OCI-M2 (cell line): Measurements from ENCODE around the gene CEMIP.
A peak's percentile ranks its signal among the peaks of the same experiment; 100 is the strongest.
"Not testable (repeated sequence)": the region's sequence is repeated elsewhere in the genome, so short reads cannot be mapped to it uniquely, and the experiment has no call there.

Experiments
- DNase-seq: peaks from one replicate; lab custom pipeline; 2025; ENCODE audit not compliant: unreplicated experiment; lab: John Stamatoyannopoulos, UW

Gene CEMIP

DNA sequence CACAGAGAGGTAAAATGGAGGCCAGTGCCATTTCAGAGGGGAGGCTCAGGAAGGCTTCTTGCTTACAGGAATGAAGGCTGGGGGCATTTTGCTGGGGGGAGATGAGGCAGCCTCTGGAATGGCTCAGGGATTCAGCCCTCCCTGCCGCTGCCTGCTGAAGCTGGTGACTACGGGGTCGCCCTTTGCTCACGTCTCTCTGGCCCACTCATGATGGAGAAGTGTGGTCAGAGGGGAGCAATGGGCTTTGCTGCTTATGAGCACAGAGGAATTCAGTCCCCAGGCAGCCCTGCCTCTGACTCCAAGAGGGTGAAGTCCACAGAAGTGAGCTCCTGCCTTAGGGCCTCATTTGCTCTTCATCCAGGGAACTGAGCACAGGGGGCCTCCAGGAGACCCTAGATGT is 170.6 kb downstream of the CEMIP start:
- DNase-seq: no peak

DNA sequence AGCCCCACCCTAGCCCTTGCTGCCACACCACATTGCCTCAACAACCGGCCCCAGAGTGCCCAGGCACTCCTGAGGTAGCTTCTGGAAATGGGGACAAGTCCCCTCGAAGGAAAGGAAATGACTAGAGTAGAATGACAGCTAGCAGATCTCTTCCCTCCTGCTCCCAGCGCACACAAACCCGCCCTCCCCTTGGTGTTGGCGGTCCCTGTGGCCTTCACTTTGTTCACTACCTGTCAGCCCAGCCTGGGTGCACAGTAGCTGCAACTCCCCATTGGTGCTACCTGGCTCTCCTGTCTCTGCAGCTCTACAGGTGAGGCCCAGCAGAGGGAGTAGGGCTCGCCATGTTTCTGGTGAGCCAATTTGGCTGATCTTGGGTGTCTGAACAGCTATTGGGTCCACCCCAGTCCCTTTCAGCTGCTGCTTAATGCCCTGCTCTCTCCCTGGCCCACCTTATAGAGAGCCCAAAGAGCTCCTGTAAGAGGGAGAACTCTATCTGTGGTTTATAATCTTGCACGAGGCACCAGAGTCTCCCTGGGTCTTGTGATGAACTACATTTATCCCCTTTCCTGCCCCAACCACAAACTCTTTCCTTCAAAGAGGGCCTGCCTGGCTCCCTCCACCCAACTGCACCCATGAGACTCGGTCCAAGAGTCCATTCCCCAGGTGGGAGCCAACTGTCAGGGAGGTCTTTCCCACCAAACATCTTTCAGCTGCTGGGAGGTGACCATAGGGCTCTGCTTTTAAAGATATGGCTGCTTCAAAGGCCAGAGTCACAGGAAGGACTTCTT is 171.3 kb downstream of the CEMIP start:
- no peak for DNase-seq

GRCh38 chr15:80951941-80952340 is 172.8 kb downstream of the CEMIP start:
- DNase-seq: no peak

GRCh38 chr15:80953001-80953952 is 174.1 kb downstream of the CEMIP start:
- DNase-seq: no peak

DNA sequence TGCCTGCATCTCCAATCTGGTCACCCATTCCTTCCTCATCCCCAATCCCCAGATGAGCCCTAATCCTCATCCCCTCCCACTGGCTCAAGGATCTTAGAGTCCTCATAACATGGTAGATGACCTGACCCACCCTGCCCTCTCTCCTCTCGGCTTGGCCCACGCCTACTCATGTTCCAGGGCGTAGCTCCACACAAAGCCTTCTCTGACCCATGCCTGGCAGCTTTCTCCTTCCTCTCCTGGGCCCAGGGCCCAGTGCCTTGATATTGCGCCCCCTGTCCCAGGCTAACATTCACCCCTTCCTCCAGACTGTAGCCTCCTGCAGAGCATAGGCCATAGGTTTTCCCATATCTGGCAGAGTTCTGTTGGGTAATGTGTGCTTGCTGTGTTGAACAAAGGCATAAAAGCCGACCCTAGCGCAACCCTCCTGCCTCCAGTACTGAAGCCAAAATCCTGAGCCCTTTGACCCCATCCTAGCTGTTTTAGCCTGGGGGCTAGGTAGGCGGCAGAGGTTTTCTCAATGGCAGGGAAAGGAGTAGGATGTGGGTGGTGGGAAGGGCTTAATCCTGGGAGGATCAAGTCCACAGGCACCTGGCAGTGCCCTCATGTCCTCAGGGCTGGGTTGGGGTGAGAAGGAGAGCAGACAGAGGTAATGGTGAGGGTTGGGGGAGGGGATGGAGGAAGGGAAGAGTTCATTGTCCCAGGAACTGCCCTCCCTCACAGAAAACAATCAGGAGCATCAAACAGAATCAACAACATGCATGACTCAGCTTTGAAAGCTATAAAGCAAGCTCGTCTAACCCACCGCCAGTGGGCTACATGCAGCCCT is 175.0 kb downstream of the CEMIP start:
- no peak for DNase-seq

DNA sequence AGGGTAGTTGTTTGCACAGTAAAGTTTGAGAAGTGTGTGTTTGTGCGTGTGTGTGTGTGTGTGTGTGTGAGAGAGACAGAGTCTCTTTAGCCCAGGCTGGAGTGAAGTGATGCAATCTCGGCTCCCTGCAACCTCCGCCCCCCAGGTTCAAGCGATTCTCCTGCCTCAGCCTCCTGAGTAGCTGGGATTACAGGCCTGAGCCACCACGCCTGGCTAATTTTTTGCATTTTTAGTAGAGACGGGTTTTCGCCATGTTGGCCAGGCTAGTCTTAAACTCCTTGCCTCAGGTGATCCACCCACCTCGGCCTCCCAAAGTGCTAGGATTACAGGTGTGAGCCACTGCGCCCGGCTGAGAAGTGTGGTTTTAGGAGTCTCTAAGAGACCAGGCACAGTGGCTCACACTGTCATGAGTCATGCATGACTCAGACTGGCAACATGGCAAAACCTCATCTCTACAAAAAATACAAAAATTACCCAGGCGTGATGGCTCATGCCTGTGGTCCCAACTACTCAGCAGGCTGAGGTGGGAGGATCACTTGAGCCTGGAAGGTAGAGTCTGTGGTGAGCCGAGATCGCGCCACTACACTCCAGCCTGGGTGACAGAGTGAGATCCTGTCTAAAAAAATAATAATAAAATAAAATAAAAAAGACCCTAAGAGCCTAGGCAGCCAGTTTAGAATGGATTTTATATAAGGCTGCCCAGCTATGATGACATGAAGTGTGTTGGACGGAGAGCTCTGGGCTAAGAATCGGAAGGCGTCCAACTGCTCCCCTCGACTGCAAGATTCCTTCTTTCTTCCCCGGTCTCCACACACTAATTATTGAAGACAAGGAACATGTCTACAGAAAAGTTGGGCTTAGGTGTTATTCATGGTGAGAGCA is 176.6 kb downstream of the CEMIP start:
- not testable (repeated sequence) for DNase-seq

DNA sequence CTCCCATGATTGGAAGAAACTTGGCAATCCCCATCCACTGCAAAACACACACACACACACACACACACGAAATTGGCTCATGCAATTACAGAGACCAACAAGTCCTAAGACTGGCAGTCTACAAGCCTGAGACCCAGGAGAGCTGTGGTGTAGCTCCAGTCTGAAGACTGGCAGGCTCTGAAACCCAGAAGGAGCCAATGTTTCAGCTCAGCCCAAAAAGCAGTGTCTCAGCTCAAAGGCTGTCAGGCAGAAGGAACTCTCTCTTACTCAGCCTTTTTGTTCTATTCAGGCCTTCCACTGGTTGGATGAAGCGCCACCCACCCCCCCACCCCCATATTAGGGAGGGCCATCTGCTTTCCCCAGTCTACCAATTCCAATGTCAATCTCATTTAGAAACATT is 178.4 kb downstream of the CEMIP start:
- DNase-seq: no peak

GRCh38 chr15:80957976-80958375 is 178.8 kb downstream of the CEMIP start:
- DNase-seq: no peak

DNA sequence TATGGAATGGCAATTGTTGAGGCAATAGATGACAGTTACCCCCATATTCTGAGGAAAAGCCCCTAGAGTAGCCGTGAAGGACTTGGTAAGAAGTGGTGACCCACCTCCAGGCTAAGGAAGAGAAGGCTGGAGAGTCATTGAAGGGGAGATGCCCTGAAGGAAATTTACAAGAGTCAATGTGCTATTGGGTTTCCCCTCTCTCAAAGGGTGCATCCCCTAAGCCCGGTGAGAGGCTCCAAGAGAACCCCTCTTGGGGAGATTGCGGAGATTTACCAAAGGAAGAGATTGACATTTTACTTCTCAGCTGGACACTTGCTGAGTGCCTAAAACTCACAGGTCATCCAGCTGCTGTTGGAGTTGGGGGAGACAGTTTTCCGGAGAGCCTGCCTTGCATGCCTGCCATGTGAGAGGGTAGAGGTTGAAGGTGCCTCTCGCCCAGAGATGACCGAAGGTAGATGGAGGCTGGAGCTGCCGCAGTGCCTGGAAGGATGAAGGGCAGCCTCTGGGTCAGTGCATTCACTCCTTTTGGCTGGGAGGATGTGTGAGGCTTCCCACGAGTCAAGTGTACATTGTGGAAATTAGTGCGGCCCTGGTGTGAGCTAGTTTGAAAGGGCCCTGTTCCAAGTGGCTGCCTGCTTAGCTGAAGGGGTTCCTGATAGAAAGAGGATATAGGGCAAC is 179.8 kb downstream of the CEMIP start:
- DNase-seq: no peak

- not testable (repeated sequence) for DNase-seq
Measured at GRCh38 chr15:80965454-80965853, 186.3 kb downstream of the CEMIP start.

- no peak for DNase-seq
Measured at GRCh38 chr15:80966431-80967197, 187.4 kb downstream of the CEMIP start.

- DNase-seq: no peak
Measured at GRCh38 chr15:80967451-80967850, 188.3 kb downstream of the CEMIP start.

DNA sequence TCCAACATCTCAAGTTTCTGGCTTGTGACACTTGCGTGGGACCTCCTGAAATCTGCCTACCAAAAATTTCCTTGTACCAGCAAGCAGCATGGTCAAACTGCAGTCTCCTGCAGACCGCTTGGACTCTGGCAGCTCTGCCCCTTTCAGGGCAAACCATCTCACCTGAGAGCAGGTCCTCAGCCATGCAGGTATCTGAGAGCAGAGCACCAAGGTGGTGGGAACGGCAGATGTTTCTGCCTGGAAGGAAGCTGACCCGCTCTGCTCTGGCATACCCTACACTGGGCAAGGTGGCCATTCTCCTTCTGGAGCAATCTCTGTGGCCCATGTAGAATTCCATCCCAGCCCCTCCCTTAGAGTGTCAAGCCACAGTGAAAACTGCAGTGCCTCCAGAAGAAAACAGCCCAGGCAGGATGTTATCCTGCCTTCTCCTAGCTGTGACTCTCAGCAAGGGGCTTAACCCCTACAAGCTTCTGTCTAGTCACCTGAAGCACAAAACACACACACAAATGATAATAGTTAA is 188.9 kb downstream of the CEMIP start:
- no peak for DNase-seq

GRCh38 chr15:80969316-80969715 is 190.1 kb downstream of the CEMIP start:
- DNase-seq: no peak

- DNase-seq: peak; percentile 65
Measured at GRCh38 chr15:80970018-80970657, 191.0 kb downstream of the CEMIP start.

GRCh38 chr15:80970658-80971057 is 191.5 kb downstream of the CEMIP start:
- no peak for DNase-seq

- no peak for DNase-seq
Measured at GRCh38 chr15:80971143-80971542, 192.0 kb downstream of the CEMIP start.

DNA sequence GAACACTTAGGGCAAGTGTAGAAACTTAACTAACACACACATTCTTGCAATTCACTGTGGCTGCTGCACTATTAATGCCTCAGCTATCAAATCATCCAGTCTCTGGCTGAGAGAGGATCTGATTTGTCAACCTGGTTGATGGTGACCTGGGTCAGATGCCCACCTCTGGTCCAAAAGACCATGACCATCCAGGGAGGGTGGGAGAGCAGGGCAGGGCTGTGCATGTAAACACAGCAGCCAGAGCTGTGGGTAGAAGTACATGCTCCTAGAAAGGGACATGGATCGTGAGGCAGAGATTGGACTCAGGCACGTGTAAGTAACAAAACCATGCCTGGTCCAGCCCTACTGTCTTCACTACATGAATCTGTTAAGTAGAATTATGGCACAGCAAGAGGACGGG is 193.1 kb downstream of the CEMIP start:
- no peak for DNase-seq
